ENCODE results near the gene CEP128. TPM values are rescaled to one million over a fixed set of nuclear protein-coding genes. Genes with fewer than 3 reads are reported as not detected.
A peak's percentile ranks its signal among the peaks of the same experiment; 100 is the strongest.

CEP128 gene
- total and polyA plus RNA-seq, 3 donors from 2014 or later, result 8.5 to 30.9 (median 15.3) TPM

DNA sequence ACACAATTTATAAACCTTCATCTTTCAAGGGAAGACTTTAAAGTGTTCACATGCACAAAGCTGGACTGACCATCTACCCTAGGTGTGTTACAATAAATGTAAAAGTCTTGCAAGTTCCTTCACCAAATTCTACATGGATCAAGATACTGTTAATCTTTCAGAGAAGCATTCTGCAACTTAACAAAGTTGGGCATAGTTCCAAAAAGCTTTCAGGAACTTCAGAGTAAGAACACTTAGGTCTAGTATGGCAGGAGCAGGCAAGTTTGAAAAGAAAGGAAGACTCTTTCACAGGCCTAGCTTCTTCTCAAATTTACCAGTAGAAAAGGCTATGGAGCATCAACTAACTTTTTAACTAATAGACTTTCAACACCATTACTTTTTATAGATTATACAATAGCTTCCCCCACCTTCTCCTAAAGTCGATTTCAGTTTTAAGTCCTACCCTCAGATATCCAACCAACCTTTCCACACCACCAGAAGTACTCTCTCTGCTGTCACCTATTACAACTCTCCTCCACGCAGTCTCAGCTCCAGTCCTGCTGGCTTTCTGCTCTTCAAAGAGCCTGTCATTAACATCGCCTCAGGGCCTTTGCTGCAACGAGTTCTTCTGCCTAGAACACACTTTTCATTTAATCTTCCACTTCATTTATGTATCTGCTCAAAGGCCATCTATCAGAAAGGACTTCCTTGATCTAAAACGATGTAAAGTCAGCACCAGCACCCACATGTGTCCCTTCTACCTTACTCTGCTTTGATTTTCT lies 333.9 kb downstream of the CEP128 start:
- no peak for DNase-seq
- H3K36me3 ChIP-seq (ENCODE audit: low read depth, missing control alignments), result no peaks in the 10 kb centered on the region
- H3K27ac ChIP-seq, result peak overlapping the region in 1 of 2 donors; percentile 76
- intact Hi-C loops (cut with DNase I; ENCODE audit: low total_unique reads), result no loop called here
- 89 to 91% methylated on average over 5 of the region's 5 CpGs for WGBS, 2 donors
- TF ChIP-seq, protein P1, sequence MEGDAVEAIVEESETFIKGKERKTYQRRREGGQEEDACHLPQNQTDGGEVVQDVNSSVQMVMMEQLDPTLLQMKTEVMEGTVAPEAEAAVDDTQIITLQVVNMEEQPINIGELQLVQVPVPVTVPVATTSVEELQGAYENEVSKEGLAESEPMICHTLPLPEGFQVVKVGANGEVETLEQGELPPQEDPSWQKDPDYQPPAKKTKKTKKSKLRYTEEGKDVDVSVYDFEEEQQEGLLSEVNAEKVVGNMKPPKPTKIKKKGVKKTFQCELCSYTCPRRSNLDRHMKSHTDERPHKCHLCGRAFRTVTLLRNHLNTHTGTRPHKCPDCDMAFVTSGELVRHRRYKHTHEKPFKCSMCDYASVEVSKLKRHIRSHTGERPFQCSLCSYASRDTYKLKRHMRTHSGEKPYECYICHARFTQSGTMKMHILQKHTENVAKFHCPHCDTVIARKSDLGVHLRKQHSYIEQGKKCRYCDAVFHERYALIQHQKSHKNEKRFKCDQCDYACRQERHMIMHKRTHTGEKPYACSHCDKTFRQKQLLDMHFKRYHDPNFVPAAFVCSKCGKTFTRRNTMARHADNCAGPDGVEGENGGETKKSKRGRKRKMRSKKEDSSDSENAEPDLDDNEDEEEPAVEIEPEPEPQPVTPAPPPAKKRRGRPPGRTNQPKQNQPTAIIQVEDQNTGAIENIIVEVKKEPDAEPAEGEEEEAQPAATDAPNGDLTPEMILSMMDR (IDR thresholded peaks at IDR 0.05), result no peak
- TF ChIP-seq POLR2A (IDR thresholded peaks at IDR 0.05), result no peak
- H3K9me3 ChIP-seq, result no peaks in the 10 kb centered on the region
- no peaks in the 10 kb centered on the region for H3K27me3 ChIP-seq
- peaks cover 24% of the 10 kb centered on the region for H3K4me1 ChIP-seq
- no peak overlapping the region for H3K4me3 ChIP-seq

DNA sequence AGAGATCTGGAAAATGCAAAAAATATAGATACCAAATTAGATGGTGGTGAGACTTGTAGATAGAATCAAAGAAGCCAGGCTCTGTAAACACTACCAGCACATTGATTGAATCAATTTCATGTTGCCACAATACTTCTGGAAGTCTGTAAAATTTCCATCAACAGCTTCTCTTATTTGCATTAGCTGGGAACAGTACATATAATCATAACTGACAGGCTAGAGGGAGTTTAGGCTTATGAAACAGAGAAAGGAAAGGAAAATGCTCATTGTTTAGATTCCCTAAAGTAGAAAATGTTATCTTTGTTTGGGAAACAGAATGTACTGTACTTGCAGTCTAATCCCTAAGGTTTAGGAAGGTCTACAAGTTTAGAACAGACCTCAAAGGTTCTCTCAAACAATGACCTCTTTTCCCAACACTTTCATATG lies 335.2 kb downstream of the CEP128 start:
- DNase-seq, result no peak
- peak overlapping the region in 1 of 2 donors; percentile 76 for H3K27ac ChIP-seq
- TF ChIP-seq, protein P1 (IDR thresholded peaks at IDR 0.05), result no peak
- no peak for TF ChIP-seq POLR2A (IDR thresholded peaks at IDR 0.05)
- peaks cover 24% of the 10 kb centered on the region for H3K4me1 ChIP-seq
- H3K27me3 ChIP-seq, result no peaks in the 10 kb centered on the region
- intact Hi-C loops (cut with DNase I; ENCODE audit: low total_unique reads), result no loop called here
- no peak overlapping the region for H3K4me3 ChIP-seq
- H3K36me3 ChIP-seq (ENCODE audit: low read depth, missing control alignments), result no peaks in the 10 kb centered on the region
- H3K9me3 ChIP-seq, result no peaks in the 10 kb centered on the region

DNA sequence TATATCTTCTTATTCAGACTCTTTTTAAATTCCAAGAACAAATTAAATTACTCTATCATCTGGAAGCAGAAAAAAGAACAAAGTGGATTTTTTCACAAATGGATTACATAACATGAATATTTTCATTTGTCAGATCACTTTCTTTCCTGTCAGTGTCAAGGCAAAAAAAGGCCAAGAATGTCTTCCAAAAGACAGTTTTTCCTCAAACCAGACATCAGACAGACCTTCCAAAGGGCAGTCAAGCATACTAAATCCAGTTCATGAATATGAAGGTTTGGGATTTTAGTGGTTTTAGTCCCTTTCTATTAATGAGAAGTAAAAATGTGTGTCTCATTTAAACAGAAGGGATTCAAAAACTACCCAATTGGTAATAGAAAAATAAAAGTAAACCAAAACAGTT lies 336.0 kb downstream of the CEP128 start:
- DNase-seq, result no peak
- TF ChIP-seq, protein P1 (IDR thresholded peaks at IDR 0.05), result no peak
- TF ChIP-seq POLR2A (IDR thresholded peaks at IDR 0.05), result no peak
- peaks cover 24% of the 10 kb centered on the region for H3K4me1 ChIP-seq
- H3K36me3 ChIP-seq (ENCODE audit: low read depth, missing control alignments), result no peaks in the 10 kb centered on the region
- H3K27me3 ChIP-seq, result no peaks in the 10 kb centered on the region
- H3K9me3 ChIP-seq, result no peaks in the 10 kb centered on the region
- no peak overlapping the region for H3K4me3 ChIP-seq
- peak overlapping the region in 1 of 2 donors; percentile 76 for H3K27ac ChIP-seq
- intact Hi-C loops (cut with DNase I; ENCODE audit: low total_unique reads), result no loop called here

DNA sequence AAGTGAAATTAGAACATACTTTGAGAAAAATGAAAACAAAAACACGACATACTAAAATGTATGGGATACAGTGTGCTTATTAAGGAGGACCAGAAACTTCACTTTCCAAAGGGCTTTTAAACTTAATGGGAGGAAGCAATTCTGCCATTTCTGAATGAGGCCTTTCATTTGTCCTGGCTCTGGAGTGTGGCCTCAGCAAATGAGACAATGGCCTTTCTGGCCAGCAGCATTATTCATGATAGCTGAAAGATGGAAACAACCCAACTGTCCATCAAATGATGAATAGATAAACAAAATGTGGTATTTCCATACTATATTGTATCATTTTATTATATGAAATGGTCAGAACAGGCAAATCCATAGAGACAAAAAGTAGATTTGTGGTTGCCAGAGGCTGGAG lies 338.6 kb downstream of the CEP128 start:
- 53 to 61% methylated on average over 1 of the region's 1 CpG for WGBS, 2 donors
- H3K27ac ChIP-seq, result no peak overlapping the region

More for the DNA sequence above, 338.6 kb downstream of the CEP128 start:
- DNase-seq, result no peak
- Histone ChIP-seq H3K9me3 (no peaks in the 10 kb centered on the region), H3K4me1 (peaks cover 24% of the 10 kb centered on the region), H3K27me3 (no peaks in the 10 kb centered on the region), H3K36me3 (ENCODE audit: low read depth, missing control alignments) (no peaks in the 10 kb centered on the region), H3K4me3 (no peak overlapping the region)
- TF ChIP-seq, protein P1 (IDR thresholded peaks at IDR 0.05), result no peak
- no peak for TF ChIP-seq POLR2A (IDR thresholded peaks at IDR 0.05)
- intact Hi-C loops (cut with DNase I; ENCODE audit: low total_unique reads), result no loop called here
